ENCODE measurements around the gene ZBTB1. TPM values are rescaled to one million over a fixed set of nuclear protein-coding genes. Genes with fewer than 3 reads are reported as not detected.

The ZBTB1 gene
- total RNA-seq, 3 donors from 2014 or later (not counting 1 experiment from before 2014, with no cell fraction given), result 146 to 166 (median 151) TPM

DNA sequence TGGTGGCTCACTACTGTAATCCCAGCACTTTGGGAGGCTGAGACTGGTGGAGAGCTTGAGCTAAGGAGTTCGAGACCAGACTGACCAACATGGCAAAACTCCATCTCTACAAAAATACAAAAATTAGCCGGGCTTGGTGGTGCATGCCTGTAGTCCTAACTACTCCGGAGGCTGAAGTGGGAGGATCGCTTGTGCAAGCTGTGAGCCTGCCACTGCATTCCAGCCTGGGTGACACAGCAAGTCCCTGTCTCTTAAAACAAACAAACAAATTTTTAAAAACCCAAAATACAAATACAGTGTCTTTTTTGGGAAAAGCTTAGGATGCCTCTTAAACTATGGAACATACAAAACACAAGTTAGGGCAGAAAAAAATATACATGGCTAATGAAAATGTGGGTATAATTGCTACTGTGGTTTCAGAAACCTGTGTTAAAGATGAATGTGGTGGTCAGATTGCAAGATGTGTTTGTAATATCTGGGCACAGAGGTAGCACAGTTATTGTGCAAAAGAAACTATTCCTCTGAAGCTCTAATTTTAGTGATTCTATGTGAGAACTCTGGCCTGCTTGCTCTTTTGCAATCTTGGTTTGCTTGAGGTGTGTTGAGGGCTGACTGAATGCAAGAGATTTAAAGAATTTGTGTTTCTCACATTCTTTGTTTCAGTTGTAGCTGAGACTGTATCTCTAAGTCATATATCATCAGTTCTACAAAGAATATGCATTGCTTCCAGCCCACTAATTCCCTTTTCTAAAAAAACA is 32.1 kb downstream of the ZBTB1 start:
- peaks cover 9% of the 10 kb centered on the region for H3K27me3 ChIP-seq (ENCODE audit: control insufficient read depth, insufficient read depth, low read length)
- H3K27ac Mint-ChIP-seq, result no peak overlapping the region
- peaks cover 9 to 18% of the 10 kb centered on the region in 2 donors for H3K27me3 Mint-ChIP-seq (ENCODE audit: low read depth in 2 of 2)
- DNase-seq (no peak), ATAC-seq (no peak)
- H3K4me1 Mint-ChIP-seq, result peaks cover 26 to 33% of the 10 kb centered on the region in 2 donors
- H3K4me1 ChIP-seq (ENCODE audit: control insufficient read depth, insufficient read depth, low read length), result peaks cover 25% of the 10 kb centered on the region
- H3K9me3 ChIP-seq (ENCODE audit: control insufficient read depth, insufficient read depth, low read length), result peaks cover 11% of the 10 kb centered on the region
- H3K36me3 Mint-ChIP-seq, result no peaks in the 10 kb centered on the region
- intact Hi-C loops (cut with micrococcal nuclease), result no loop called here
- TF ChIP-seq, protein P1, sequence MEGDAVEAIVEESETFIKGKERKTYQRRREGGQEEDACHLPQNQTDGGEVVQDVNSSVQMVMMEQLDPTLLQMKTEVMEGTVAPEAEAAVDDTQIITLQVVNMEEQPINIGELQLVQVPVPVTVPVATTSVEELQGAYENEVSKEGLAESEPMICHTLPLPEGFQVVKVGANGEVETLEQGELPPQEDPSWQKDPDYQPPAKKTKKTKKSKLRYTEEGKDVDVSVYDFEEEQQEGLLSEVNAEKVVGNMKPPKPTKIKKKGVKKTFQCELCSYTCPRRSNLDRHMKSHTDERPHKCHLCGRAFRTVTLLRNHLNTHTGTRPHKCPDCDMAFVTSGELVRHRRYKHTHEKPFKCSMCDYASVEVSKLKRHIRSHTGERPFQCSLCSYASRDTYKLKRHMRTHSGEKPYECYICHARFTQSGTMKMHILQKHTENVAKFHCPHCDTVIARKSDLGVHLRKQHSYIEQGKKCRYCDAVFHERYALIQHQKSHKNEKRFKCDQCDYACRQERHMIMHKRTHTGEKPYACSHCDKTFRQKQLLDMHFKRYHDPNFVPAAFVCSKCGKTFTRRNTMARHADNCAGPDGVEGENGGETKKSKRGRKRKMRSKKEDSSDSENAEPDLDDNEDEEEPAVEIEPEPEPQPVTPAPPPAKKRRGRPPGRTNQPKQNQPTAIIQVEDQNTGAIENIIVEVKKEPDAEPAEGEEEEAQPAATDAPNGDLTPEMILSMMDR (IDR thresholded peaks at IDR 0.05), result no peak
- H3K27ac ChIP-seq (ENCODE audit: low read length), result no peak overlapping the region
- H3K36me3 ChIP-seq (ENCODE audit: control insufficient read depth, insufficient read depth, low read length), result no peaks in the 10 kb centered on the region
- no peak overlapping the region for H3K4me3 ChIP-seq (ENCODE audit: low read length)
- H3K4me3 Mint-ChIP-seq, result peak overlapping the region; percentile 67
- H3K9me3 Mint-ChIP-seq, result no peaks in the 10 kb centered on the region
- WGBS (ENCODE audit: insufficient coverage), result 95% methylated on average over 4 of the region's 4 CpGs

DNA sequence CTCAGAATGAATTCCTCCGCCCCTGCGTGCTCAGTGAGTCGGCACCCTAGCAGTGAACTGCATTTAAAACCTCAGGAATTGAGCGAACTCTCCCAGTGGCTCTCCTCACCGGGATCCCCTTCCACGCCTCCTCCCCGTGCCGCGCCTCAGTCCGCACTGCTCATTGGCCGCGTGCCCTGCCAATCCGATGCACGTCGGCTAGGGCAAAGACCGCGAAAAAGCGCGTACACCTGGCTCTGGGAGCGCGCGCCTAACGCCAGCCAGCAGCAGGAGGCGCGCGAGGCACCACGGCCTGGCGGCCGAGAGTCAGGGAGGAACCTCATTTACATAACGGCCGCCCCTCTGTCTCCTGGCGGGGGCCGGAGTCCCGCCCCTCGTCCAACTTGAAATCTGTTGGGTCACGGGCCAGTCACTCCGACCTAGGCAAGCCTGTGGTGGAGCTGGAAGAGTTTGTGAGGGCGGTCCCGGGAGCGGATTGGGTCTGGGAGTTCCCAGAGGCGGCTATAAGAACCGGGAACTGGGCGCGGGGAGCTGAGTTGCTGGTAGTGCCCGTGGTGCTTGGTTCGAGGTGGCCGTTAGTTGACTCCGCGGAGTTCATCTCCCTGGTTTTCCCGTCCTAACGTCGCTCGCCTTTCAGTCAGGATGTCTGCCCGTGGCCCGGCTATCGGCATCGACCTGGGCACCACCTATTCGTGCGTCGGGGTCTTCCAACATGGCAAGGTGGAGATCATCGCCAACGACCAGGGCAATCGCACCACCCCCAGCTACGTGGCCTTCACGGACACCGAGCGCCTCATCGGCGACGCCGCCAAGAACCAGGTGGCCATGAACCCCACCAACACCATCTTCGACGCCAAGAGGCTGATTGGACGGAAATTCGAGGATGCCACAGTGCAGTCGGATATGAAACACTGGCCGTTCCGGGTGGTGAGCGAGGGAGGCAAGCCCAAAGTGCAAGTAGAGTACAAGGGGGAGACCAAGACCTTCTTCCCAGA is 35.9 kb downstream of the ZBTB1 start, which contains the start of gene HSPA2:
HSPA2 (plus strand) TSS at position 534 of the 995 bp plus-strand sequence; CDS start at position 643, 109 bp downstream.
- H3K36me3 Mint-ChIP-seq, result no peaks in the 10 kb centered on the region
- H3K4me3 Mint-ChIP-seq, result peak within 1 kb of the TSS; percentile 100
- no peaks in the 10 kb centered on the region for H3K9me3 Mint-ChIP-seq
- Histone ChIP-seq H3K36me3 (ENCODE audit: control insufficient read depth, insufficient read depth, low read length) (no peaks in the 10 kb centered on the region), H3K9me3 (ENCODE audit: control insufficient read depth, insufficient read depth, low read length) (peaks cover 11% of the 10 kb centered on the region), H3K27me3 (ENCODE audit: control insufficient read depth, insufficient read depth, low read length) (peaks cover 9% of the 10 kb centered on the region), H3K4me3 (ENCODE audit: low read length) (peak within 1 kb of the TSS; percentile 96), H3K27ac (ENCODE audit: low read length) (peak within 1 kb of the TSS; percentile 61), H3K4me1 (ENCODE audit: control insufficient read depth, insufficient read depth, low read length) (peaks cover 34% of the 10 kb centered on the region)
- intact Hi-C loops (cut with micrococcal nuclease), result loop anchor here (1.0 to 2.0 kb wide), 2 partner anchors 37 to 96 kb away; partner anchors contain the start of gene ZBTB25
- peaks cover 34 to 44% of the 10 kb centered on the region in 2 donors for H3K4me1 Mint-ChIP-seq
- DNase-seq, result peak; percentile 94 to 97
- H3K27me3 Mint-ChIP-seq (ENCODE audit: low read depth in 2 of 2), result peaks cover 13 to 25% of the 10 kb centered on the region in 2 donors
- TF ChIP-seq, protein P1 (IDR thresholded peaks at IDR 0.05), result peak; percentile 64
- peak; percentile 91 to 97 (median 91) for ATAC-seq
- H3K27ac Mint-ChIP-seq, result peak within 1 kb of the TSS; percentile 91 to 93
- 7% methylated on average over 79 of the region's 79 CpGs for WGBS (ENCODE audit: insufficient coverage)

GRCh38 chr14:64541261-64541971 is 36.8 kb downstream of the ZBTB1 start:
- 26% methylated on average over 73 of the region's 73 CpGs for WGBS (ENCODE audit: insufficient coverage)
- peaks cover 11% of the 10 kb centered on the region for H3K9me3 ChIP-seq (ENCODE audit: control insufficient read depth, insufficient read depth, low read length)
- H3K4me3 ChIP-seq (ENCODE audit: low read length), result no peak overlapping the region
- peaks cover 13 to 25% of the 10 kb centered on the region in 2 donors for H3K27me3 Mint-ChIP-seq (ENCODE audit: low read depth in 2 of 2)
- H3K27me3 ChIP-seq (ENCODE audit: control insufficient read depth, insufficient read depth, low read length), result peaks cover 9% of the 10 kb centered on the region
- H3K27ac Mint-ChIP-seq, result peak overlapping the region in 1 of 2 donors; percentile 27
- peaks cover 34% of the 10 kb centered on the region for H3K4me1 ChIP-seq (ENCODE audit: control insufficient read depth, insufficient read depth, low read length)
- H3K36me3 ChIP-seq (ENCODE audit: control insufficient read depth, insufficient read depth, low read length), result no peaks in the 10 kb centered on the region
- TF ChIP-seq, protein P1 (IDR thresholded peaks at IDR 0.05), result no peak
- no peak overlapping the region for H3K27ac ChIP-seq (ENCODE audit: low read length)
- H3K4me1 Mint-ChIP-seq, result peaks cover 34 to 44% of the 10 kb centered on the region in 2 donors
- intact Hi-C loops (cut with micrococcal nuclease), result loop anchor here (2.0 kb wide), 1 partner anchor 95 kb away; no protein-coding TSS in a partner anchor
- H3K9me3 Mint-ChIP-seq, result no peaks in the 10 kb centered on the region
- ATAC-seq, result no peak
- peak in 1 of 2 donors; percentile 56 for DNase-seq
- H3K4me3 Mint-ChIP-seq, result peak overlapping the region; percentile 100
- no peaks in the 10 kb centered on the region for H3K36me3 Mint-ChIP-seq
